ENCODE measurements around the gene TBKBP1.
"Not testable (repeated sequence)": the region's sequence is repeated elsewhere in the genome, so short reads cannot be mapped to it uniquely, and the experiment has no call there.

TBKBP1 gene

DNA sequence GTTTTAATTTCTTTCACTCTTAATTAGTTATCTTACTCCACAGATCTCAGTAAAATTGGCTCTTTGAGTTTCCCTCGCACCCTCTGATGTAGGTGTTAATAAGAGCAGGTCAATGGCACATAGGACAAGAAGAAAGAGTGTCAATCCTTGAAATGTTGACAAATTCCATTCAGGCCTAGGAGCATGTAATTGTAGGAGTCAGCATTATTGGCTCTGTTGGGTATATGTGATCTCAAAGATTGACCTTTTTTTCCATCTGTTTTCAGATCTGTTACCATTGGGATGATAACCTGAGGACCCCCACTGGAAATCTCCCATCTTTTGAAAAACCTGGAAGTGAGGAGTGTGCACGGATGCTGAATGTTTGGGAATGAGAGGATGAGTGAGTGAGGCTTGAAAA lies 11.8 kb upstream of the TBKBP1 start:
- no peak for DNase-seq (ENCODE audit: low read depth)
- TF ChIP-seq CTCF (IDR thresholded peaks at IDR 0.05; ENCODE audit: insufficient read depth, low read depth, low read length, missing control alignments): no peak
- H3K4me3 ChIP-seq (ENCODE audit: low read length): no peak overlapping the region

- H3K4me3 ChIP-seq (ENCODE audit: low read length); DNase-seq (ENCODE audit: low read depth): not testable (repeated sequence)
Observed at GRCh38 chr17:47682727-47683126, 11.2 kb upstream of the TBKBP1 start.

GRCh38 chr17:47684025-47684424 lies 9.9 kb upstream of the TBKBP1 start:
- DNase-seq (ENCODE audit: low read depth): no peak
- no peak overlapping the region for H3K4me3 ChIP-seq (ENCODE audit: low read length)
- no peak for TF ChIP-seq CTCF (IDR thresholded peaks at IDR 0.05; ENCODE audit: insufficient read depth, low read depth, low read length, missing control alignments)

DNA sequence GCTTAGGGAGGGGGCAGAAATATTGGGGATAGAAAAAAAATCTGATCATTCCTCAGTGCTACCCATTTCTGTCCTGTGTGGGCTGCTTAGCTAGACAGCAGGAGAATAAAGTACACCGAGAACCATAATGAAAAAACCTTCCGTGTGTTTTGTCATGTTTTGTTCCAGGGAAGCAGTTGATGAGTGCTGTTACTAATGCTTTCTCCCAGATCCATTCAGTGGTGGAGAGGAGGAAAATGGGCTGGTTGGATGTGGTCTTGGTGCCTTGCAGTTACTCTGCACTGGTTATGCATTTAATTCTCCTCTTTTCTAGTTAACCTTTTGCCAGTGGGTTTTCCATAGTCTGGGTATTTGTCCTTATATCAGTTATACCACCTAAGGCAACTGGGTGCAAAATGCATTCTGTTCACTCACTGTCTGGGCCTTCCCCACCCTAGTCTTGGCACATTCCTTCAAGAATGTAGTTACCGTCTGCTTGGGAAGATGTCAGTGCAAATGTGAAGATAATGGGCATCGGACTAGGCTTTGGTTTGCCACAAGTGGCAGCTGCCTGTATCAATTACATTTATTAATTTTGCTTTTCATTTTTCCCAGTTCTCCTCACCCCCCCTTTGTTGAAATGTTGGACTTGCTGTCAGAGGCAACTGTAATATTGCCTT lies 9.3 kb upstream of the TBKBP1 start:
- TF ChIP-seq CTCF (IDR thresholded peaks at IDR 0.05; ENCODE audit: insufficient read depth, low read depth, low read length, missing control alignments): no peak
- DNase-seq (ENCODE audit: low read depth): no peak
- H3K4me3 ChIP-seq (ENCODE audit: low read length): no peak overlapping the region

DNA sequence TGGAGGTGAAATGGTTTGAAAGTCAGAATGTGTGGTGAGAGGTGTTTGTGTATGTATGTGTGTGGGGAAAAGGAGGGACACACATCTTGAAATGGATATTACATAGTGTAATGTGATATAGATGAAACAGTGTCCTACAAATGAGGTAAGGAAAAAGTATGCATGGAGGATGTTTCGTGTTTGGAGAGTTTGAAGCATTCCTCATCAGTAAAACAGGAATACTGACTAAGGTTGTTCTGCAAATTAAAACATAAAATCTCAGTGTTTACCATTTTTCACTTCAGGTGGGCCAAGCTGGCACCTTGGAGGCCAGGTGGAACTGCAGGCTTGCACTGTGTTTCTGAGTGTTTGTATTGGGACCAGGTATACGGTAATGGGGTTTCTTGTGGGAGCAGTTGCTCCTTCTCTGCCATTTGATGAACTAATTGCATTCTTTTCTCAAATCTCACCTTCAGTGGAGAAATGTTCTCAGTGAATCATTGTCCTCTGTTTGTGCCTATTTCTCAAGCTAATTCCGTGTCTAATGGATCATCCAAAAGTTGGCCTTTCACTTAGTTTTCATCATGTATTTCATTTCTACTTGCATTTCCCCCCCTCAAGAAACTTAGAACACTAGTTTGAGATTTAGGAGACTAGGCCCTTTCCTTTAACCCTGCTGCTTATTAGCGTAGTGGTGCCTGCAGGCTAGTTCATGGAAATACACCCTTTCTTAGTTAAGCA lies 8.2 kb upstream of the TBKBP1 start:
- peak; percentile 68 for DNase-seq (ENCODE audit: low read depth)
- no peak overlapping the region for H3K4me3 ChIP-seq (ENCODE audit: low read length)
- no peak for TF ChIP-seq CTCF (IDR thresholded peaks at IDR 0.05; ENCODE audit: insufficient read depth, low read depth, low read length, missing control alignments)

GRCh38 chr17:47686276-47686635 lies 7.7 kb upstream of the TBKBP1 start:
- peak; percentile 78 for DNase-seq (ENCODE audit: low read depth)
- TF ChIP-seq CTCF (IDR thresholded peaks at IDR 0.05; ENCODE audit: insufficient read depth, low read depth, low read length, missing control alignments): no peak
- no peak overlapping the region for H3K4me3 ChIP-seq (ENCODE audit: low read length)

- no peak overlapping the region for H3K4me3 ChIP-seq (ENCODE audit: low read length)
- no peak for TF ChIP-seq CTCF (IDR thresholded peaks at IDR 0.05; ENCODE audit: insufficient read depth, low read depth, low read length, missing control alignments)
- peak; percentile 34 for DNase-seq (ENCODE audit: low read depth)
Observed at GRCh38 chr17:47686664-47687327, 7.2 kb upstream of the TBKBP1 start.

Data from epithelial cell of esophagus (primary cell).